Renal cortical epithelial cell (primary cell): ENCODE data around the gene SSH3. TPM values are rescaled to one million over a fixed set of nuclear protein-coding genes. Genes with fewer than 3 reads are reported as not detected.
A peak's percentile ranks its signal among the peaks of the same experiment; 100 is the strongest.

Experiments
- DNase-seq: peaks from one replicate; pipeline ENCODE4 v3.0.0-alpha.2; 2011; ENCODE audit warnings: low read depth
- total RNA-seq: library from RNA; depleted of rRNA; stranded (reverse); fragments of >200 nt; gene quantifications from 2 replicates; pipeline ENCODE4 v1.2.3, GENCODE V29; 2014

Gene SSH3
- total RNA-seq, 1 donor from 2014 or later, result 70.2 TPM

- DNase-seq, result no peak
These were observed 23.0 kb upstream of the SSH3 start for GRCh38 chr11:67280341-67280787.

GRCh38 chr11:67280788-67281551, 22.4 kb upstream of the SSH3 start:
- no peak for DNase-seq

GRCh38 chr11:67281552-67282150, 21.7 kb upstream of the SSH3 start:
- no peak for DNase-seq

- DNase-seq, result no peak
These were observed 21.0 kb upstream of the SSH3 start for GRCh38 chr11:67282155-67282875.

- no peak for DNase-seq
These were observed 20.4 kb upstream of the SSH3 start for GRCh38 chr11:67282876-67283371.

GRCh38 chr11:67283481-67283963, 19.8 kb upstream of the SSH3 start:
- DNase-seq, result no peak

- DNase-seq, result no peak
These were observed 18.4 kb upstream of the SSH3 start for GRCh38 chr11:67284811-67285540.

GRCh38 chr11:67285541-67286498, 17.5 kb upstream of the SSH3 start:
- DNase-seq, result no peak

- no peak for DNase-seq
These were observed 16.6 kb upstream of the SSH3 start for GRCh38 chr11:67286621-67287333.

GRCh38 chr11:67287355-67288197, 15.8 kb upstream of the SSH3 start:
- DNase-seq, result no peak

- DNase-seq, result no peak
These were observed 15.2 kb upstream of the SSH3 start for GRCh38 chr11:67288198-67288451.

- peak; percentile 68 for DNase-seq
These were observed 14.7 kb upstream of the SSH3 start for GRCh38 chr11:67288452-67289225.

- DNase-seq, result no peak
These were observed 14.1 kb upstream of the SSH3 start, which contains the start of gene ANKRD13D for GRCh38 chr11:67289226-67289650. TSS of gene ANKRD13D (plus strand) at chr11:67289303. CDS start at chr11:67289461, 158 bp downstream.

GRCh38 chr11:67289651-67290479, 13.5 kb upstream of the SSH3 start:
- no peak for DNase-seq

GRCh38 chr11:67290801-67291200, 12.5 kb upstream of the SSH3 start:
- DNase-seq, result no peak

GRCh38 chr11:67291481-67292381, 11.6 kb upstream of the SSH3 start:
- no peak for DNase-seq
